OCI-LY3 (cell line): ENCODE data around the gene CCDC78.

Experiments
- EZH2phosphoT487 ChIP-seq: fragments of 200-600 bp; shearing (Covaris generic); IDR thresholded peaks from 2 replicates; pipeline ENCODE4 v1.6.1; 2018; ENCODE audit warnings: antibody characterized with exemption, mixed run types, low read depth
- TF ChIP-seq, protein P1 (sequence below): fragments of 200-600, 300-600 bp; sonication (generic); IDR thresholded peaks from 2 replicates; pipeline ENCODE4 v1.5.1; 2014; ENCODE audit warnings: antibody characterized with exemption, low read length, low read depth

DNA sequence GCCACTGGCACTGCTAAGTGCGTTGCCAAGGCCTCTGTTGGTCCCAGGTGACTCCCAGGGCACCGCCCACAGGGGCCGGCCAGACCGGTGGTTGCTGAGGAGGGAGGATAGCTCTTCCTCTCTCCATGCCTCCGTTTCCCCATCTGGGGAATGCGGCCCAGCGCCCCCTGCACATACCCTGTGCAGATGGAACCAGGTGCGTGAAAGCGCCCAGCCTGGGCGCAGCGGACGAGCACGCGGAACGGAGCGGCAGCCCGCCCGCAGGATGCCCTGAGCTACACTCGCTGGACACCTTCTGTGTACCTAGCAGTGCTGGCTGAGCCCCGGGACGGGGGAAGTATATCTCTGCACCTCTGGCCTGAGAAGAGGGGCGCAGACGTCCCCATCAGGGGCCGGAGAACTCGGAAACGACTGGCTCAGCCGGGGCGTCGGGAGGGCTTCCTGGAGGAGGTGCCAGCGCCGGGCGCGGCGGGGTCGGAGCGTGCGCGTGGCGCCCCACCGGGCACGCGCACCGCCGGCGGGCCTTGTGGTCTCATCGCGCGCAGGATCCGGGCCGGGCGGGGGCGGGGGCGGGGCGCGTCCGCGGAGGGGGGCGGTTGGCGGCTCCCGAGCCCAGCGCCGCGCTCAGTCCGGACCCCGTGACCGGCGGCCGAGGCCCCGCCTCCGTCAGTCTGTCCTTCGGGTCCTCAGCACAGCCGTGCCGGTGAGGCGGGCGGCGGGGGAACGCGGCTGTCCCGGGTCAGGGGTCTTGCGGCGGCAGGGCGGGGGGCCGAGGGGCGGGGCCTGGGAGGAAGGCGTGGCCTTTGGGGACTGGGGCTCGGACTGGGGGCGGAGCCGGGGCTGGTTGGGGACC is at the start of gene CCDC78, which contains the start of gene HAGHL:
- TF ChIP-seq, protein P1, sequence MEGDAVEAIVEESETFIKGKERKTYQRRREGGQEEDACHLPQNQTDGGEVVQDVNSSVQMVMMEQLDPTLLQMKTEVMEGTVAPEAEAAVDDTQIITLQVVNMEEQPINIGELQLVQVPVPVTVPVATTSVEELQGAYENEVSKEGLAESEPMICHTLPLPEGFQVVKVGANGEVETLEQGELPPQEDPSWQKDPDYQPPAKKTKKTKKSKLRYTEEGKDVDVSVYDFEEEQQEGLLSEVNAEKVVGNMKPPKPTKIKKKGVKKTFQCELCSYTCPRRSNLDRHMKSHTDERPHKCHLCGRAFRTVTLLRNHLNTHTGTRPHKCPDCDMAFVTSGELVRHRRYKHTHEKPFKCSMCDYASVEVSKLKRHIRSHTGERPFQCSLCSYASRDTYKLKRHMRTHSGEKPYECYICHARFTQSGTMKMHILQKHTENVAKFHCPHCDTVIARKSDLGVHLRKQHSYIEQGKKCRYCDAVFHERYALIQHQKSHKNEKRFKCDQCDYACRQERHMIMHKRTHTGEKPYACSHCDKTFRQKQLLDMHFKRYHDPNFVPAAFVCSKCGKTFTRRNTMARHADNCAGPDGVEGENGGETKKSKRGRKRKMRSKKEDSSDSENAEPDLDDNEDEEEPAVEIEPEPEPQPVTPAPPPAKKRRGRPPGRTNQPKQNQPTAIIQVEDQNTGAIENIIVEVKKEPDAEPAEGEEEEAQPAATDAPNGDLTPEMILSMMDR: no peak
- TF ChIP-seq EZH2phosphoT487: no peak
